K562 (cell line): ENCODE results near the gene CD164. TPM values are rescaled to one million over a fixed set of nuclear protein-coding genes. Genes with fewer than 3 reads are reported as not detected.

ENCODE experiments used
- BRCA1 ChIP-seq, 2 experiments: fragments of 450-650 bp in 1 of 2; sonication (generic) in 1 of 2; formaldehyde crosslinking in 1 of 2; IDR thresholded peaks; 2 replicates each; pipeline versions ENCODE4 v1.5.0 to v1.6.1; 2017 to 2020; ENCODE audit warnings: mild to moderate bottlenecking in 1 of 2, missing genetic modification reagents in 1 of 2
- CBFA2T3 ChIP-seq: fragments of 450-650 bp; IDR thresholded peaks from 2 replicates; pipeline ENCODE4 v1.6.1; 2017
- FOXM1 ChIP-seq, 2 experiments: fragments of 450-650 bp in 1 of 2; sonication (generic) in 1 of 2; formaldehyde crosslinking in 1 of 2; IDR thresholded peaks; 2 replicates each; pipeline versions ENCODE4 v1.6.1 to v1.9.0; 2017 to 2022; ENCODE audit warnings: low read depth in 2 of 2, mild to moderate bottlenecking in 2 of 2, missing genetic modification reagents in 1 of 2, moderate library complexity in 1 of 2
- HNRNPK ChIP-seq: fragments of 200-400 bp; formaldehyde crosslinking; IDR thresholded peaks from one replicate; pipeline ENCODE4 v1.6.1; 2018; ENCODE audit warnings: mild to moderate bottlenecking, low read depth, low read length; ENCODE audit not compliant: poor library complexity, severe bottlenecking
- MEF2D ChIP-seq: conservative IDR thresholded peaks from 2 replicates; pipeline ENCODE4 v1.6.1; 2016; ENCODE audit warnings: low read depth, missing genetic modification characterization, missing compliant biosample characterization
- NEUROD1 ChIP-seq: fragments of 150-350 bp; IDR thresholded peaks from 2 replicates; pipeline ENCODE4 v1.6.1; 2014; ENCODE audit warnings: borderline replicate concordance, low read length, low read depth; ENCODE audit not compliant: partially characterized antibody
- SAFB ChIP-seq: fragments of 200-400 bp; formaldehyde crosslinking; IDR thresholded peaks from 2 replicates; pipeline ENCODE4 v1.6.1; 2017; ENCODE audit warnings: low read depth, low read length, borderline replicate concordance
- TBP ChIP-seq: optimal IDR thresholded peaks from 2 replicates; pipeline ENCODE3; 2011; ENCODE audit warnings: low read depth, low read length, improper control_type of control experiment
- TCF7L2 ChIP-seq: fragments of 150-350 bp; IDR thresholded peaks from 2 replicates; pipeline ENCODE4 v1.6.1; 2016; ENCODE audit warnings: low read depth, mild to moderate bottlenecking, low read length, moderate library complexity
- ZNF212 ChIP-seq: fragments of 450-650 bp; formaldehyde crosslinking; IDR thresholded peaks from 2 replicates; pipeline ENCODE4 v1.4.0; 2020; ENCODE audit warnings: mild to moderate bottlenecking
- ZZZ3 ChIP-seq: fragments of 450-650 bp; IDR thresholded peaks from 2 replicates; pipeline ENCODE4 v1.6.1; 2016; ENCODE audit warnings: antibody characterized with exemption, mild to moderate bottlenecking, moderate library complexity
- polyA plus RNA-seq, 8 experiments: library from polyadenylated mRNA; depleted of rRNA in 4 of 8; stranded (reverse) in 5 of 8; unstranded in 3 of 8; fragments of >200 nt; fragmentation: Nextera tagmentation in 2 of 8; fragmentation: Illumina TruSeq in 1 of 8; extraction: Ambion mirVana in 2 of 8; extraction: Trizol in 1 of 8; gene quantifications; 2 replicates each; pipeline versions ENCODE4 v1.2.1 to v1.2.3, GENCODE V29; 2011 to 2014; ENCODE audit warnings: inconsistent platforms in 1 of 8, missing spikeins in 1 of 8
- total RNA-seq, 7 experiments: library from RNA; depleted of rRNA in 6 of 7; stranded (reverse); fragments of >200 nt in 6 of 7; fragmentation: Illumina TruSeq in 2 of 7; extraction: Trizol in 2 of 7; gene quantifications; 2 replicates each; pipeline versions ENCODE4 v1.2.1 to v1.2.3, GENCODE V29; 2011 to 2021; ENCODE audit warnings: low replicate concordance in 1 of 7
- TF ChIP-seq, protein P1 (sequence below): fragments of 450-650 bp; formaldehyde crosslinking; IDR thresholded peaks from 2 replicates; pipeline ENCODE4 v1.4.0; 2022; ENCODE audit warnings: missing genetic modification characterization
- TF ChIP-seq, protein P2 (sequence below), 2 experiments: fragments of 450-650 bp in 1 of 2; sonication (generic) in 1 of 2; formaldehyde crosslinking; conservative IDR thresholded peaks; 2 replicates each; pipeline versions ENCODE4 v1.4.0 to v1.8.1; 2020 to 2022; ENCODE audit warnings: mild to moderate bottlenecking in 1 of 2, missing genetic modification reagents in 1 of 2
- TF ChIP-seq, protein P3 (sequence below): fragments of 150-350 bp; conservative IDR thresholded peaks from 2 replicates; pipeline ENCODE4 v1.6.1; 2014; ENCODE audit warnings: low read length
- TF ChIP-seq, protein P4 (sequence below): IDR thresholded peaks from 2 replicates; pipeline ENCODE4 v1.6.1; 2014; ENCODE audit warnings: antibody characterized with exemption
- TF ChIP-seq, protein P5 (sequence below): fragments of 450-650 bp; formaldehyde crosslinking; IDR thresholded peaks from 2 replicates; pipeline ENCODE4 v1.4.0; 2022; ENCODE audit warnings: missing genetic modification characterization
- TF ChIP-seq, protein P6 (sequence below): IDR thresholded peaks from 3 replicates; pipeline ENCODE4 v1.6.1; 2011; ENCODE audit warnings: borderline replicate concordance, mild to moderate bottlenecking; ENCODE audit not compliant: insufficient read length, insufficient read depth

CD164 gene
- total and polyA plus RNA-seq, 9 of the 15 experiments (the other 6 are each of a cell fraction or from before 2014, with no cell fraction given), result 79.5 to 317 (median 165) TPM

DNA sequence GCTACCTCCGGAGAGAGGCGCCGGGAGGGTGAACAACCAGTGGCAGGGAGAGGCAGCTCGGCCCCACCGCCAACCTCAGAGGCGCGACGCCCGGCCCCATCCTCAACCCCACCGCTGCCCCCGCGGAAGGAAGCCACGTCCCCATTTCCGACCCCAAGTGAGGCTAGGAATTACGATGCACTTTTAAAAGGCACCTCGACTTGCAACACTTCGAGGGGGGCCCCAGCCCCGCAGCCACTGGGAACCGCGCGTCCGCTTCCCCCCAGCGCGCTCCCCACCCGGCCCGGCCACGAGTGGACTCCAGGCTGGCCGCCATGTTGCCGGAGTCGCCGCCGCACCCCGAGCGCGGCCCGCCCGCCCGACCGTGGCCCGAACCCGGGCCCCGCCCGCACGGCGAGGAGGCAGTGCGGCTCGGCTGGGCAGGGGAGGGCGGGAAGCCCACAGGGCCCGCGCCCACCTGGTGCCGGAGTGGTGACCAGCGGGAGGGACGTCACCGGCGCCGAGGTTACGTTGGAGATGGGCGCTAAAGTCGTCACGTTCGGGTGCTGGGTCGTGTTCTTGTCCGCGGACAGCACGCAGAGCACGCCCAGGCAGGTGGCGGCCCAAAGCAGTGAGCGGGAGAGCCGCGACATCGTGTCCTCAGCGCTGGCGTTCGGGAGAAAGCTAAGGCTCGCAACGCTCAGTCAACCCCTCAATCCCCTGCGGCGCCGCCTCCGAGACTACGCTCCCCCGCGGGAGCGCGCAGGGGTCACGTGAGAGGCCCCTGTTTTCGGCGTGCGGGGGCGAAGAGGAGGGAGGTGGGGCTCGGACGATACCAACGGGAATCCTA is at the start of gene CD164 (continued):
- TF ChIP-seq TBP (peak; percentile 92), FOXM1 (IDR thresholded peaks at IDR 0.05; ENCODE audit: low read depth) (no peak; the same call in 1 of the 2 replicates), FOXM1 (CRISPR knock-in tag; IDR thresholded peaks at IDR 0.05; ENCODE audit: low read depth) (peak; percentile 68; the same call in 1 of the 2 replicates), MEF2D (tag) (no peak), SAFB (peak; percentile 80), ZNF212 (CRISPR knock-in tag) (no peak), HNRNPK (no peak), BRCA1 (IDR thresholded peaks at IDR 0.05) (no peak), BRCA1 (CRISPR knock-in tag; IDR thresholded peaks at IDR 0.05) (no peak), TCF7L2 (no peak), NEUROD1 (no peak), CBFA2T3 (peak; percentile 32), ZZZ3 (no peak)
- TF ChIP-seq, protein P1, sequence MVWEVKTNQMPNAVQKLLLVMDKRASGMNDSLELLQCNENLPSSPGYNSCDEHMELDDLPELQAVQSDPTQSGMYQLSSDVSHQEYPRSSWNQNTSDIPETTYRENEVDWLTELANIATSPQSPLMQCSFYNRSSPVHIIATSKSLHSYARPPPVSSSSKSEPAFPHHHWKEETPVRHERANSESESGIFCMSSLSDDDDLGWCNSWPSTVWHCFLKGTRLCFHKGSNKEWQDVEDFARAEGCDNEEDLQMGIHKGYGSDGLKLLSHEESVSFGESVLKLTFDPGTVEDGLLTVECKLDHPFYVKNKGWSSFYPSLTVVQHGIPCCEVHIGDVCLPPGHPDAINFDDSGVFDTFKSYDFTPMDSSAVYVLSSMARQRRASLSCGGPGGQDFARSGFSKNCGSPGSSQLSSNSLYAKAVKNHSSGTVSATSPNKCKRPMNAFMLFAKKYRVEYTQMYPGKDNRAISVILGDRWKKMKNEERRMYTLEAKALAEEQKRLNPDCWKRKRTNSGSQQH (CRISPR knock-in tag), result 0 out of 2 replicates have a peak, but pooled peaks have one; percentile 53
- TF ChIP-seq, protein P2, sequence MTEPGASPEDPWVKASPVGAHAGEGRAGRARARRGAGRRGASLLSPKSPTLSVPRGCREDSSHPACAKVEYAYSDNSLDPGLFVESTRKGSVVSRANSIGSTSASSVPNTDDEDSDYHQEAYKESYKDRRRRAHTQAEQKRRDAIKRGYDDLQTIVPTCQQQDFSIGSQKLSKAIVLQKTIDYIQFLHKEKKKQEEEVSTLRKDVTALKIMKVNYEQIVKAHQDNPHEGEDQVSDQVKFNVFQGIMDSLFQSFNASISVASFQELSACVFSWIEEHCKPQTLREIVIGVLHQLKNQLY (CRISPR knock-in tag; conservative IDR thresholded peaks at IDR 0.05), result no peak
- TF ChIP-seq, protein P3, sequence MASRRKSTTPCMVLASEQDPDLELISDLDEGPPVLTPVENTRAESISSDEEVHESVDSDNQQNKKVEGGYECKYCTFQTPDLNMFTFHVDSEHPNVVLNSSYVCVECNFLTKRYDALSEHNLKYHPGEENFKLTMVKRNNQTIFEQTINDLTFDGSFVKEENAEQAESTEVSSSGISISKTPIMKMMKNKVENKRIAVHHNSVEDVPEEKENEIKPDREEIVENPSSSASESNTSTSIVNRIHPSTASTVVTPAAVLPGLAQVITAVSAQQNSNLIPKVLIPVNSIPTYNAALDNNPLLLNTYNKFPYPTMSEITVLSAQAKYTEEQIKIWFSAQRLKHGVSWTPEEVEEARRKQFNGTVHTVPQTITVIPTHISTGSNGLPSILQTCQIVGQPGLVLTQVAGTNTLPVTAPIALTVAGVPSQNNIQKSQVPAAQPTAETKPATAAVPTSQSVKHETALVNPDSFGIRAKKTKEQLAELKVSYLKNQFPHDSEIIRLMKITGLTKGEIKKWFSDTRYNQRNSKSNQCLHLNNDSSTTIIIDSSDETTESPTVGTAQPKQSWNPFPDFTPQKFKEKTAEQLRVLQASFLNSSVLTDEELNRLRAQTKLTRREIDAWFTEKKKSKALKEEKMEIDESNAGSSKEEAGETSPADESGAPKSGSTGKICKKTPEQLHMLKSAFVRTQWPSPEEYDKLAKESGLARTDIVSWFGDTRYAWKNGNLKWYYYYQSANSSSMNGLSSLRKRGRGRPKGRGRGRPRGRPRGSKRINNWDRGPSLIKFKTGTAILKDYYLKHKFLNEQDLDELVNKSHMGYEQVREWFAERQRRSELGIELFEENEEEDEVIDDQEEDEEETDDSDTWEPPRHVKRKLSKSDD, result no peak
- TF ChIP-seq, protein P4, sequence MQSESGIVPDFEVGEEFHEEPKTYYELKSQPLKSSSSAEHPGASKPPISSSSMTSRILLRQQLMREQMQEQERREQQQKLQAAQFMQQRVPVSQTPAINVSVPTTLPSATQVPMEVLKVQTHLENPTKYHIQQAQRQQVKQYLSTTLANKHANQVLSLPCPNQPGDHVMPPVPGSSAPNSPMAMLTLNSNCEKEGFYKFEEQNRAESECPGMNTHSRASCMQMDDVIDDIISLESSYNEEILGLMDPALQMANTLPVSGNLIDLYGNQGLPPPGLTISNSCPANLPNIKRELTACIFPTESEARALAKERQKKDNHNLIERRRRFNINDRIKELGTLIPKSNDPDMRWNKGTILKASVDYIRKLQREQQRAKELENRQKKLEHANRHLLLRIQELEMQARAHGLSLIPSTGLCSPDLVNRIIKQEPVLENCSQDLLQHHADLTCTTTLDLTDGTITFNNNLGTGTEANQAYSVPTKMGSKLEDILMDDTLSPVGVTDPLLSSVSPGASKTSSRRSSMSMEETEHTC, result peak; percentile 45; the same call in 1 of the 2 replicates
- TF ChIP-seq, protein P5, sequence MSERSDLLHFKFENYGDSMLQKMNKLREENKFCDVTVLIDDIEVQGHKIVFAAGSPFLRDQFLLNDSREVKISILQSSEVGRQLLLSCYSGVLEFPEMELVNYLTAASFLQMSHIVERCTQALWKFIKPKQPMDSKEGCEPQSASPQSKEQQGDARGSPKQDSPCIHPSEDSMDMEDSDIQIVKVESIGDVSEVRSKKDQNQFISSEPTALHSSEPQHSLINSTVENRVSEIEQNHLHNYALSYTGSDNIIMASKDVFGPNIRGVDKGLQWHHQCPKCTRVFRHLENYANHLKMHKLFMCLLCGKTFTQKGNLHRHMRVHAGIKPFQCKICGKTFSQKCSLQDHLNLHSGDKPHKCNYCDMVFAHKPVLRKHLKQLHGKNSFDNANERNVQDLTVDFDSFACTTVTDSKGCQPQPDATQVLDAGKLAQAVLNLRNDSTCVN, result 0 out of 2 replicates have a peak, but pooled peaks have one; percentile 27
- TF ChIP-seq, protein P6, sequence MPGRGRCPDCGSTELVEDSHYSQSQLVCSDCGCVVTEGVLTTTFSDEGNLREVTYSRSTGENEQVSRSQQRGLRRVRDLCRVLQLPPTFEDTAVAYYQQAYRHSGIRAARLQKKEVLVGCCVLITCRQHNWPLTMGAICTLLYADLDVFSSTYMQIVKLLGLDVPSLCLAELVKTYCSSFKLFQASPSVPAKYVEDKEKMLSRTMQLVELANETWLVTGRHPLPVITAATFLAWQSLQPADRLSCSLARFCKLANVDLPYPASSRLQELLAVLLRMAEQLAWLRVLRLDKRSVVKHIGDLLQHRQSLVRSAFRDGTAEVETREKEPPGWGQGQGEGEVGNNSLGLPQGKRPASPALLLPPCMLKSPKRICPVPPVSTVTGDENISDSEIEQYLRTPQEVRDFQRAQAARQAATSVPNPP, result no peak
